Measurements from ENCODE around the gene BOLA2B.
"Not testable (repeated sequence)": the region's sequence is repeated elsewhere in the genome, so short reads cannot be mapped to it uniquely, and the experiment has no call there.

BOLA2B gene
- total RNA-seq = 0 reads per million in 2 donors

DNA sequence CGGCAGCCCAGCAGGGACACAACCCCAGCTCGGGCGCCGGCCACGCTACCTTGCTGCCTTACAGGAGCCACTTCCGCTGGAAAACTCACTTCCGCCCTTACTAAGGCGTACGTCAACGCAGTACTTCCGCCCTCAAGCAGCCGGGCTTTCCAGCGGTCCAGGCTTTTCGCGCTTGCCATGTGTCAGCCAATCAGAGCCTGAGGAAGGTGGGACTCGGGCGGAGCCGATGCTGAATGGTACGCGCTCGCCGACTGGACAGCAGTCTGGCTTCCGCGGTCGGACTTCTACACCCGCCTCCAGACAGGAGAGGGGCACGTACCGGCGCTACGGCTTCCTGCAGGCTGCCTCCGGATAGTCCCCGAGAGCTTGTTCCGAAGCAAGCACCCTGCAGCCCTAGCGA, at the start of gene BOLA2B, which contains the start of gene SLX1A:
TSS of gene BOLA2B (minus strand) at position 52 of the 400 bp plus-strand sequence. CDS start 71 bp downstream, outside the sequence.
TSS of gene SLX1A (plus strand) at position 261 of the 400 bp plus-strand sequence. CDS start 210 bp downstream, outside the sequence.
- not testable (repeated sequence) for DNase-seq

DNA sequence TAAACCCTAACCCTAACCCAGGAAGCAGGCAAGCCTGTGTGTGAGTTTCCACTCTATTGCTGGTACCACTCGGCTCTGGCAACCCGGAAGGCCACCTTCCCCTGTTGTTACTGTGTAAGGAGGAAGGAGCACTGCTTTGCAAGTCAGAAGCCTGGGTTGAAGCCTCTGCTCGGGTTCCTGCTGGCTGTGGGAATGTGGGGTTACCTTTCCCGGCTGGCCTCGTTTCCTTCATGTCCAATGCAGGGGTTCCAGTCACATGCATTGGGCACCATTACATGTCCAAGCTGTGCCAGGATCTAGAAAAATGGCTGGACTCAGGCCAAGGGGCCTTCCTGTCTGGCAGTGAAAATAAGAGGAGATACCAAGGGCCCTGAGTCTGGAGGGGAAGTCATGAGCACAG, 23.6 kb upstream of the BOLA2B start:
- not testable (repeated sequence) for DNase-seq

DNA sequence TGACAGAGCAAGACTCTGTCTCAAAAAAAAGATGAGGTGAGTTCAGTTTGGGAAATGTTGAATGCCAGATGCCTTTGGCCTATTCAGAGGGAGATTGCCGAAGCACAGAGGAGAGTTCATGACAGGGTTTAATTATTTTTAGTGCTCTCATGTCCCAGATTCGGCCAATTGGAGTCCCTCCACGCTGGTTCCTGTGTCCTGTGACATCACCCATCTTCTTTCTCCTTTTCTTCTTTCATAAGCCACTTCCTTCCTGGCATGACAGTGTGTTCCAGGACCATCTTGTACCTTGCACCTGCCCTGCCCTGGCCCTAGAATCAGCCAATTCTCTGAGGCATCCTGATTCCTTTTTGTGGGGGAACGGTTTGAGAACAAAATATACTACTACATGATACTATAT, 17.9 kb upstream of the BOLA2B start:
- DNase-seq = not testable (repeated sequence)

DNA sequence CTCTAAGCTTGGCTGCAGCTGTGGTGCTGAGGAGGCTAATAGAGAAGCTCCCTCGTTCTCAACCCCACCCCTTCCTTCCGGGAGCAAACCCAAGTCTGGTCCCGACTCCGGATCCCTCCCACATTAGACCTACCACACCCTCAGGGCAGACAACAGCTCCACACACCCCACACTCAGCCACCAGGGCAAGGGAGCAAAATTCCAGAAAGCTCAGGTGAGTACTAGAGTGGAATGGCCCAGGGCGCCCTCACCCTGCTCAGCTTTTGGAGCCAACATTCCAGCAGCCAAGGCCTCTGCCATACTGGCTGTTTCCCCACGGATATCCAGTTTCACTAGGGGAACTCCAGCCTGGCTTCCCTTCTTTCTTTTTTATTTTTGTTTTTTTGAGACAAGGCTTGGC, 15.6 kb upstream of the BOLA2B start:
- not testable (repeated sequence) for DNase-seq

DNA sequence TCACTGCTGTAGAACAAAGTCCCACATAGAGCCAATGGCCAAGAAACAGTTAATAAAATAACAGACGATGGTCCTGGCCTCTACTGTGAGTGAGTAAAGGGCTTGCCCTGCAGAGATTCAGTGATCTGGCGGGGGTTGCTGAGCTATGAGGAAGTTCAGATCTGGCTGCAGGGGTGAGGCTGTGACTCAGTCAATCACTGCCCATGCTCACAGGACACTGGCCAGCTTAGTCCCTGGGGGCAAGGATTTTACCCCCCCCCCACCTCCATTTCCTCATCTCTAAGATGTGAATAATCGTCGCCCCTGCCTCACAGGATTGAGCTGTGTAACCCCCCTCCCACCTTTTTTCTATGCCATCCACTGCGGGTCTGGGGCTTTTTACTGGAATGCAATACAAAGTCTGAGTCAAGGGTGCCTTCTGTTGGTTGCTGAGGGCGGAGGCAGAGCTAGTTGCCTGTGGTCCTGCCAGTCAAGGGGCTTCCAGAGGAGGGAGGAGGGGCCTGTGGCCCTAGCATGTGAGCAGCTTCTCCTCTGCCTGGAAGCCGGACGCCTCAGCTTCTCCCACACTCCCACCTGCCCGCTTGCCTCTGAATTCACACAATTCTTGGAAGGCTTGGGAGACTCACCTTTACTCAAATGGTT, 13.7 kb upstream of the BOLA2B start:
- not testable (repeated sequence) for DNase-seq

DNA sequence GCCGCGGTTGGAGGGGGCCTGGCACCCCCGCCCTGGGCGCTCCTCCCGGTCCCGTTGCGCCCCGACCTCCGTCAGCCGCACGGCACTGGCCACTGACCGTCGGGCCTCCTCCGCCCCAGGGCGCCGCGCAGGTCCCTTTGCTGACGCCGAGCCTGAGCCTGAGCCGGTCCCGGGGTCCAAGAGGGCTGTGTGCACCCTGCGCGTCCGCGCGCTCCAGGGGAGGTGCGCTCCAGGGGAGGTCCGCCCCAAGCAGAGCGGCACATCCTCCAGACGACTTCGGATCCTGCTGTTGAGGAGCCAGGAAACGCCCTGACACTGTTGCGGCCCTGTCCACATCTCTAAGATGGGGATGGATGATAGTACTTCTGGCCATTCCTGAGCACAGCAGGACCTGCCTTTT, 12.8 kb upstream of the BOLA2B start:
- DNase-seq = not testable (repeated sequence)

DNA sequence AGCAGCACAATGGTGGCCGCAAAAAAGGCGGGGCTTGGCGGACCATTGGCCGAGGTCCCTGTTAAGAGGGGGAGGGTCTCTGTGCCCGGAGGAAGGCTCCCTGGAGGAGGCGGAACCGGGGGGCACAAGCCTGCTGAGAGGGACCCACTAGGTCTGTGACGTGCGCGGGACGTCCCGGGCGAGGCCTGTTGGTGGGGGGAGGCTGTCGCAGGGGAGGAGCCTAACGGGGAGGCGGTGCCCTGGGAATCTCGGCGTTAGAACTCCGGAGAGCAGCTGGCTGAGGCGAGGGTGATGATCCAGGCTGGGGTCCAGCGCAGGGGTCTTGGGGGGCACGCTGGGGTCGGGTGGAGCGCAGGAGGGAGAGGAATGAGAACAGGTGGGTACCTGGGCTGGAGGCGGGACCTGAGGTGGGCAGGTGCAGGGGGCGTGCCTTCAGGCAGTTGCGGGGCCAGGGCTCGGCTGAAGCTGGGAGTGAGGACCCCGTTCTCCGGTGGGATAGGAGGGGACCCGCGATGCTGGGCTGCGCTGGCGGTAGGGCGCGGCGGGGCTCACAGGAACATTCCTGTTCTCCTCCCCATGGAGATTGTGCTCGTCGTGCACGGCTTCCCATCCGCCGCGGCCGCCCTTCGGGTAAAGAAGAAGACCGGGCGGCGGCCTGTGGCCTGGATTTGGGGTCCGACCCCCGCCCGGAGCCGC, 12.2 kb upstream of the BOLA2B start:
- not testable (repeated sequence) for DNase-seq

DNA sequence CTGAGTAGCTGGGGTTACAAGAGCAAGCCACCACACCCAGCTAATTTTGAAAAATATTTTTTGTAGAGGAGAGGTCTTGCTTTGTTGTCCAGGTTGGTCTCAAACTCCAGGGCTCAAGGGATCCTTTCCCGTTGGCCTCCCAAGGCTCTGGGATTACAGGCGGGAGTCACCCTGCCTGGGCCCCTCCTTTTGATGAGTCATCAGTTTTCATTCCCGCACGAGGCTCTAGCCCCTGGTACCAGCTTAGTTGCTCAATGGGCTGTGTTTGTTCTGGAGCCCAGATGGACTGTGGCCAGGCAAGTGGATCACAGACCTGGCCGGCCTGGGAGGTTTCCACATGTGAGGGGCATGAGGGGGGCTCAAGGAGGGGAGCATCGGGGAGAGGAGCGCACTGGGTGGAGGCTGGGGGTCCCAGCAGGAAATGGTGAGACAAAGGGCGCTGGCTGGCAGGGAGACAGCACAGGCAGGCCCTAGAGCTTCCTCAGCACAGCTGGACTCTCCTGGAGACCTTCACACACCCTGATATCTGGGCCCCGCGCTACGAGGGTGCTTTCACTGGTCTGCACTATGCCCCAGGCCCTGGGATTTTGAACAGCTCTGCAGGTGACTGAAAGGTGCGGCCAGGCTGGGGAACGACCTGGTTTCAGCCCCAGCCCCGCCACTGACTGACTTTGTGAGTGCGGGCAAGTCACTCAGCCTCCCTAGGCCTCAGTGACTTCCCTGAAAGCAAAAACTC, 6.3 kb upstream of the BOLA2B start:
- DNase-seq = not testable (repeated sequence)

DNA sequence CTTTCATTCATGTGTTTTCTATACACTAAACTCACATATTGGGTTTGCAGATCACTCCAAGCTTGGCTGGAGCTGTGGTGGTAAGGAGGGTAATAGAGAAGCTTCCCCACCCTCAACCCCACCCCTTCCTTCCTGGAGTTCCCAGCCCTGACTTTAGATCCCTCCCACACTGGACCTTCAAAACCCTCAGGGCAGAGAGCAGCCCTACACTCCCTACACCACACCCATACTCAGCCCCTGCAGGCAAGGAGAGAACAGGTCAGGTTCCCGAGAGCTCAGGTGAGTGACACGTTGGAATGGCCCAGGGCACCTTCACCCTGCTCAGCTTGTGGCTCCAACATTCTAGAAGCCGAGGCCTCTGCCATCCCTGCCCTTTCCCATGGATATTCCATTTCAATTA, 5.6 kb upstream of the BOLA2B start, which contains the start of gene SULT1A3:
TSS of gene SULT1A3 (plus strand) at position 207 of the 400 bp plus-strand sequence. CDS start 1,474 bp downstream, outside the sequence.
- DNase-seq = not testable (repeated sequence)

DNA sequence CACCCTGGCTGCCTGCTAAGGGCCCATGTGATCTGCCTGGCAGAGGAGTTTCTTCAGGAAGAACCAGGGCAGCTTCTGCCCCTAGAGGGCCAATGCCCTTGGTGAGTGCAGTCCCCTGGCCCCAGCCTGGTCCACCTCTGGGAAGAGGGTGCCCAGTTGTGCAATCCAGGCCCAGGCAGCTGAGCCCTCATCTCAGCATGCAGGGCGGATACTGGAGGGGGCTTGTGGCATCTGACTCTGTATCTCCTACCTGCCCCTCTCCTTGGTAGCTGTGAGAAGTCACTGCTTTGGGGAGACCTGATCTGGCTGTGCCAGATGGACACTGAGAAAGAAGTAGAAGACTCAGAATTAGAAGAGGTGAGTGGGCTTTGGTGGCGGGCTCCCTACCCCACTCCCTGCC, 3.5 kb upstream of the BOLA2B start:
- DNase-seq = not testable (repeated sequence)

DNA sequence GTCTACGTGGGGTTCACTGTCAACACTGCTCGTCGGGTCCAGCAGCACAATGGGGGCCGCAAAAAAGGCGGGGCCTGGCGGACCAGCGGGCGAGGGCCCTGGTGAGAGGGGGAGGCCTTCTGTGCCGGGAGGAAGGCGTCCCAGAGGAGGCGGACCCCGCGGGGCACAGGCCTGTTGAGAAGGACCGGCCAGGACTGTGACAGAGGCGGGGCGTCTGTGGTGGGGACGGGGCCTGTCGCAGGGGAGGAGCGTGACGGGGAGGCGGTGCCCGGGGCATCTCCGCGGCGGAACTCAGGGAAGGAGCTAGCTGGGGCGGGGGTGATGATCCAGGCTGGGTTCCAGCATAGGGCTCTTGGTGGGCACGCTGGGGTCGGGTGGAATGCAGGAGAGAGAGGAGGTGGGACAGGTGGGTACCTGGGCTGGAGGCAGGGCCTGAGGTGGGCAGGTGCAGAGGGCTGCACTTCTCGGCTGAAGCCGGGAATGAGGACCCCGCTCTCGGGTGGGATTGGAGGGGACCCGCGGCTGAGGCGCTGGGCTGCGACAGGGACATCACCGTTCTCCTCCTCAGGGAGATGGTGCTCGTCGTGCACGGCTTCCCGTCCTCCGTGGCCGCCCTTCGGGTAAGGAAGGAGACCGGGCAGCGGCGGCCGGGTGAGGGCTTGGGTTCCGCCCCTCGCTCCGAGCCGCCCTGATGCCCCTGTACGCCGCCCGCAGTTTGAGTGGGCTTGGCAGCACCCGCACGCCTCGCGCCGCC, 883 bp upstream of the BOLA2B start:
- DNase-seq = not testable (repeated sequence)

DNA sequence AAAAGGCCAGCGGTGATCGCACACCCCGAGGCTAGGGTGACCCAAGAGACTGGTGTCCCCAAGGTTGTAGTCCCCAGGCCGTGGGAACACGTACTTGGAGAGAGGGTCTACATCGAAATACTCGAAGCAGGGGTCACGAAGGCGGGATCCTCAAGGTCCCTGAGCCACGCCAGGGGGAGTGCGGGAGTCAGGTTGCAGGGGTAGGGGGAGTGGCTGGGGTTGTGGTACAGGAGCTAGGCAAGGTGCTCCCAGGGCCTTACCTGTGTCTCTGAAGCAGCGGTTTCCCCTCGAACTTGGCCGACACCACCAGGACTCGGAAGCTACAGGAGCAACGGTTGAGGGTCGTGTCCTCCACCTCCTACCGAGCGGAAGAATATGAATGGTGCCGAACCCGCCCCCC, 368 bp downstream of the BOLA2B start:
- DNase-seq = not testable (repeated sequence)

DNA sequence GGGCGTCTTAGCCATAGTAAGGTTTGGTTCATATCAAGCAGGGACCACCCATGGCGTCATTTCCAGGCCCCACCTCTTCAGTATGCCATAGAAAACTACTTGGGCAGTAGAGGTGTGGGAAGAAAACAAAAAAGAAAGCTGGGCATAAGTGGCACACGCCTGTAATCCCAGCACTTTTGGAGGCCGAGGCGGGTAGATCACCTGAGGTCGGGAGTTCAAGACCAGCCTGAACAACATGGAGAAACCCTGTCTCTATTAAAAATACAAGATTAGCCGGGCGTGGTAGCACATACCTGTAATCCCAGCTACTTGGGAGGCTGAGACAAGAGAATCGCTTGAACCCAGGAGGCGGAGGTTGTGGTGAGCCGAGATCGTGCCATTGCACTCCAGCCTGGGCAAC, 2.3 kb downstream of the BOLA2B start:
- DNase-seq = not testable (repeated sequence)

DNA sequence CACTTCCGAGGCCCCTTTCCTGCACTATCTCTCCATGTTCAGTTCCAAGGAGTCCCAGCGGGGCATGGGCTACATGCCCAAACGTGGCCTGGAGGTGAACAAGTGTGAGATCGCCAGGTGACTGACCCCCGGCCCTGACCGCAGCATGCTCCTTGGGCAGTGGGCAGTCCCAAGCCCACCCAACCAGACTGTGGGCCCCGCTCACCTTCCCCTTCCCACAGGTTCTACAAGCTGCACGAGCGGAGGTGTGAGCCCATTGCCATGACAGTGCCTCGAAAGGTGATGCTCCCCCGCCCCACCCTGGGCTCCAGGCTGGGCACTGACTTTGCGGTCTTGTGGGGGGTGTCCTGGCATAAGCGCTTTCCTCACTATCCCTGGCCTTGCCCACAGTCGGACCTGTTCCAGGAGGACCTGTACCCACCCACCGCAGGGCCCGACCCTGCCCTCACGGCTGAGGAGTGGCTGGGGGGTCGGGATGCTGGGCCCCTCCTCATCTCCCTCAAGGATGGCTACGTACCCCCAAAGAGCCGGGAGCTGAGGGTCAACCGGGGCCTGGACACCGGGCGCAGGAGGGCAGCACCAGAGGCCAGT, 5.4 kb downstream of the BOLA2B start:
- no peak for DNase-seq

DNA sequence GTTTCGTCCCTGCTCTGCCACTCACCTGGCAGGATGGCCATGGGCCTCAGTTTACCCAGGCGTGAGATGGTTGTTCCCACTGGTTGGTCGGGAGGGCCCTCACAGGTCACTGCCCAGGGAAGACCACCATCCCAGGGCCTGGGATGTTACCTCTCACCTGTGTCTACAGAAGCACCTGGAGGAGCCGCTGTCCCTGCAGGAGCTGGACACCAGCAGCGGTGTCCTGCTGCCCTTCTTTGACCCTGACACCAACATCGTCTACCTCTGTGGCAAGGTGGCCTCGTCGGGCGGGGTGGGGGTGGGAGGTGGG, 6.0 kb downstream of the BOLA2B start:
- no peak for DNase-seq

DNA sequence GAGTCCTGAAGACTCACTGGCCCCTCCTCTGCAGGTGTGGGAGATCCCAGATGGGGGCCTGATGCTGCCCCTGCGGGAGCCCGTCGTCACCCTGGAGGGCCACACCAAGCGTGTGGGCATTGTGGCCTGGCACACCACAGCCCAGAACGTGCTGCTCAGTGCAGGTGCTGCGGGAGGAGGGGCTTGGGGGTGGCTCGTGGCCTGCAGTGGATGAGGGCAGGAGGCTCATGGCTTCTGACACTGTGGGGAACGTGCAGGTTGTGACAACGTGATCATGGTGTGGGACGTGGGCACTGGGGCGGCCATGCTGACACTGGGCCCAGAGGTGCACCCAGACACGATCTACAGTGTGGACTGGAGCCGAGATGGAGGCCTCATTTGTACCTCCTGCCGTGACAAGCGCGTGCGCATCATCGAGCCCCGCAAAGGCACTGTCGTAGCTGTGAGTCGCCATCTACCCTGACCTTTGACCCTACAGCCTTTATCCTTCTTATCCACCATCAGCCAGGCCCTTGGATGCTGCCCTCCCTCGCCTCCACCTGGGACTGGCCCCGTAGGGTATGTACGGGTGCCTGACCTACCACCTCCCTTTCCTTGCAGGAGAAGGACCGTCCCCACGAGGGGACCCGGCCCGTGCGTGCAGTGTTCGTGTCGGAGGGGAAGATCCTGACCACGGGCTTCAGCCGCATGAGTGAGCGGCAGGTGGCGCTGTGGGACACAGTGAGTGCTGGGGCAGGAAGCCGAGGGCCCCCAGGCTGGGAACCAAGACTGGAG, 6.5 kb downstream of the BOLA2B start:
- peak; percentile 73 for DNase-seq

DNA sequence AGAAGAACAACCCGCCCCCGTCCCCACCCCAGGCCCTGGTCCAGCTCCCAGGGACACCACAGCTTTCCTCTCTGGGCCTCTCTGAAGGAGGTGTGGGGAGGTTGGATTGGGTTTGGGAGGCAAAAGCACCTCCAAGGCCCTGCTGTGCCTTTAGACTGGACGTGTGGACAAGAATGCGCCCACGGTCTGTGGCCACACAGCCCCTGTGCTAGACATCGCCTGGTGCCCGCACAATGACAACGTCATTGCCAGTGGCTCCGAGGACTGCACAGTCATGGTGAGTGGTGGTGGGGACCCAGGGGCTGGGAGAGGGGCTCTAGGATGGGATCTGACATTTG, 7.1 kb downstream of the BOLA2B start:
- DNase-seq = no peak

DNA sequence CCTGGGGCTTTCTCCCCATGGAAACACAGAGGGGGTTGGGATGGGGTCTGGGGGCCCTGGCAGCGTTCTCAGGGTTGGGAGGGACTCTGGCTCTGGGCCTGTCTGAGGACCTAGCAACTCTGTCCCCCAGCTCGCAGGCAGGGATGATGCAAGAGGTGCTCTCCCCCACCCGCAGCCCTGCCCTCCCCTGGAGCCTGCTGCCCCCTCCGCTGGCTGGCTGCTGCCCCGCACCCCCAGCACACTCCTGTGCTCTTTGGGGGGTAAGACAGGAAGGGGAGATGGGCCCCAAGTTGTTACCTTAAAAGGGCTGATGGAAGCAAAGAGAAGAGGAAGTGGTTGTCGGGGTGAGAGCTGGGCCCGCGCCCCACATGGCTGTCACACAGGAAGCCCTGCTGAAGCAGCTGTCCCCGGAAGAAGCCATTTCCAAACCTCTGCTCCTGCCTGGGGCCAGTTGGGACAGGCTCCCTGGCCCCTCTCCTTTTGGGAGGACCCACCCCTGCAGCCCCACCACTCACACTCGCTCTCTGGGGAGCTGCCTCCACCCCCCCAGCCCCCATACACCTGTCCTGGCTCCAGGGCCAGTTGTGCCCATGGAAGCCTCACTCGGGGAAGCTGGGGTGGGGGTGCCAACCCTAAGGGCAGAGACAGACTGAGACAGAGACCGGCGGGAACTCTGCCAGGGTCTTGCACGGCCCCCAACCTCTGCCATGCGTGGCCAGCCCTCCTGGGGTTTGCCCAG, 7.6 kb downstream of the BOLA2B start:
- peak; percentile 76 for DNase-seq

DNA sequence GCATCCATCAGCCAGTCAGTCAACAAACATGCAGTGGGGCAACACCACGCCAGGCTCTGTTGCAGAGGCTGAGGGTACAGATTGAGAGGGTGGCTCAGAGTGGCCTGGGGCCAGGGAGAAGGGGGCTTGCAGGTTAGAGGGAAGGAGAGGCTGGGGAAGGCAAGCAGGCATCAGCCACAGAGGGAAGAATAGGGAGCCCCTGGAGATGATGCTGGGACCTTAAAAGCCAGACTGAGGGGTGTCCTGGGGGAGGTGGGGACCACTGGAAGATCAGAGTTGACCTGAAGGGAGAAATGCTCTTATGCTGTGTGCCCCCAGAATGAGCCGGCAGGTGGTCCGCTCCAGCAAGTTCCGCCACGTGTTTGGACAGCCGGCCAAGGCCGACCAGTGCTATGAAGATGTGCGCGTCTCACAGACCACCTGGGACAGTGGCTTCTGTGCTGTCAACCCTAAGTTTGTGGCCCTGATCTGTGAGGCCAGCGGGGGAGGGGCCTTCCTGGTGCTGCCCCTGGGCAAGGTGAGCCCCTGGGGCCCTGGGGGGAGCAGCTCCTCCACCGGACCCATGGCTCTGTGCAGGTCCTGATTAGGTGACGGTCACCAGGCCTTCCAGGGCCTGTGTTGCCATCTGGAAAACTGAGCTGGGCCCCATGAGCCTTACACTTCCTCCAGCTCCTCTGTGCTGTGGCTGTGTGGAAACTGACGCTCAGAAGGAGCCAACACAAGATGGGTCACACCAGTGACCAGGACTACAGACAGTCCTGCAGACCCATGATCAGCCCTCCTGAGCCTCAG, 8.4 kb downstream of the BOLA2B start:
- DNase-seq = no peak

Data from activated gamma-delta T cell (primary cell).